H9 (cell line): ENCODE measurements around the gene GFI1B. TPM values are rescaled to one million over a fixed set of nuclear protein-coding genes. Genes with fewer than 3 reads are reported as not detected.
"Not testable (repeated sequence)": the region's sequence is repeated elsewhere in the genome, so short reads cannot be mapped to it uniquely, and the experiment has no call there.

Source experiments
- DNase-seq: peaks from one replicate; pipeline ENCODE4 v3.0.0-alpha.2; 2017
- H2AFZ ChIP-seq: one replicate; pipeline ENCODE4 v1.6.1; 2013; ENCODE audit warnings: mild to moderate bottlenecking, low read length, control low read depth, moderate library complexity
- H2AK5ac ChIP-seq: 2 replicates; pipeline ENCODE4 v1.6.1; 2013; ENCODE audit warnings: low read length, control low read depth, mixed read lengths; ENCODE audit not compliant: insufficient read length
- H2BK120ac ChIP-seq: one replicate; pipeline ENCODE4 v1.6.1; 2013; ENCODE audit warnings: low read depth, mild to moderate bottlenecking, low read length, control low read depth, inconsistent platforms; ENCODE audit not compliant: poor library complexity, severe bottlenecking
- H2BK12ac ChIP-seq: 2 replicates; pipeline ENCODE4 v1.6.1; 2013; ENCODE audit warnings: low read length, control low read depth, mixed read lengths, low read depth; ENCODE audit not compliant: insufficient read length
- H2BK15ac ChIP-seq: 2 replicates; pipeline ENCODE4 v1.6.1; 2013; ENCODE audit warnings: low read depth, low read length, control low read depth
- H2BK20ac ChIP-seq: one replicate; pipeline ENCODE4 v1.6.1; 2013; ENCODE audit warnings: low read depth, mild to moderate bottlenecking, low read length, control low read depth, inconsistent platforms; ENCODE audit not compliant: poor library complexity, severe bottlenecking
- H2BK5ac ChIP-seq: 2 replicates; pipeline ENCODE4 v1.6.1; 2013; ENCODE audit warnings: low read length, control low read depth, mixed read lengths; ENCODE audit not compliant: insufficient read length
- H3K14ac ChIP-seq: 2 replicates; pipeline ENCODE4 v1.6.1; 2013; ENCODE audit warnings: low read length, control low read depth; ENCODE audit not compliant: insufficient read depth
- H3K18ac ChIP-seq: 2 replicates; pipeline ENCODE4 v1.6.1; 2013; ENCODE audit warnings: low read depth, mild to moderate bottlenecking, mixed read lengths, low read length, control low read depth; ENCODE audit not compliant: insufficient read length
- H3K23ac ChIP-seq: 2 replicates; pipeline ENCODE4 v1.6.1; 2013; ENCODE audit warnings: low read length, control low read depth, mixed read lengths, low read depth; ENCODE audit not compliant: insufficient read length
- H3K23me2 ChIP-seq: 2 replicates; pipeline ENCODE4 v1.6.1; 2013; ENCODE audit warnings: low read depth, mild to moderate bottlenecking, mixed read lengths, low read length, control low read depth; ENCODE audit not compliant: insufficient read length, poor library complexity, severe bottlenecking
- H3K27ac ChIP-seq: 2 replicates; pipeline ENCODE4 v1.5.1; 2013; ENCODE audit warnings: low read length, control low read depth, mixed read lengths, low read depth; ENCODE audit not compliant: insufficient read length
- H3K27me3 ChIP-seq: 2 replicates; pipeline ENCODE4 v1.6.1; 2013; ENCODE audit warnings: low read length, control low read depth, inconsistent platforms; ENCODE audit not compliant: insufficient read depth
- H3K4ac ChIP-seq: 2 replicates; pipeline ENCODE4 v1.6.1; 2013; ENCODE audit warnings: low read depth, mild to moderate bottlenecking, control low read depth, inconsistent platforms, low read length, moderate library complexity
- H3K4me1 ChIP-seq: 2 replicates; pipeline ENCODE4 v1.6.1; 2013; ENCODE audit warnings: low read length, control low read depth, inconsistent platforms; ENCODE audit not compliant: insufficient read depth
- H3K4me2 ChIP-seq: 2 replicates; pipeline ENCODE4 v1.6.1; 2013; ENCODE audit warnings: low read length, control low read depth, mixed read lengths; ENCODE audit not compliant: insufficient read length, insufficient read depth
- H3K56ac ChIP-seq: 2 replicates; pipeline ENCODE4 v1.6.1; 2013; ENCODE audit warnings: low read depth, mild to moderate bottlenecking, mixed read lengths, low read length, control low read depth; ENCODE audit not compliant: insufficient read length
- H3K79me1 ChIP-seq: 2 replicates; pipeline ENCODE4 v1.6.1; 2013; ENCODE audit warnings: low read depth, mild to moderate bottlenecking, moderate library complexity, low read length, control low read depth, inconsistent platforms; ENCODE audit not compliant: insufficient read depth, poor library complexity, severe bottlenecking
- H3K79me2 ChIP-seq: 2 replicates; pipeline ENCODE4 v1.6.1; 2013; ENCODE audit warnings: low read length, control low read depth, inconsistent platforms; ENCODE audit not compliant: insufficient read depth
- H3K9ac ChIP-seq: 2 replicates; pipeline ENCODE4 v1.6.1; 2013; ENCODE audit warnings: low read length, control low read depth, mixed read lengths; ENCODE audit not compliant: insufficient read length; ENCODE audit errors: extremely low read depth
- H3K9me3 ChIP-seq: one replicate; pipeline ENCODE4 v1.6.1; 2013; ENCODE audit warnings: low read depth, low read length, inconsistent platforms; ENCODE audit not compliant: control insufficient read depth
- H3T11ph ChIP-seq: one replicate; pipeline ENCODE4 v1.6.1; 2013; ENCODE audit warnings: mild to moderate bottlenecking, low read length, control low read depth, inconsistent platforms
- H4K20me1 ChIP-seq: one replicate; pipeline ENCODE4 v1.6.1; 2013; ENCODE audit not compliant: control insufficient read depth, insufficient read length, insufficient read depth
- H4K5ac ChIP-seq: 2 replicates; pipeline ENCODE4 v1.6.1; 2013; ENCODE audit warnings: low read depth, mild to moderate bottlenecking, mixed read lengths, low read length, control low read depth; ENCODE audit not compliant: insufficient read length
- H4K8ac ChIP-seq: replicated peaks from 2 replicates; pipeline ENCODE4 v1.6.1; 2013; ENCODE audit warnings: low read length, control low read depth, mixed read lengths, low read depth; ENCODE audit not compliant: insufficient read length
- H4K91ac ChIP-seq: 2 replicates; pipeline ENCODE4 v1.6.1; 2013; ENCODE audit warnings: low read depth, mild to moderate bottlenecking, moderate library complexity, mixed read lengths, low read length, control low read depth; ENCODE audit not compliant: insufficient read length
- H3K27ac Mint-ChIP-seq, 3 experiments: 2 replicates in 2 of 3; 3 replicates in 1 of 3; pipeline ENCODE4 v1.8.0; 2020 to 2021; ENCODE audit warnings: mixed read lengths in 3 of 3, mild to moderate bottlenecking in 1 of 3, moderate library complexity in 1 of 3
- H3K27me3 Mint-ChIP-seq: 2 replicates; pipeline ENCODE4 v1.8.0; 2021; ENCODE audit warnings: low read depth, mild to moderate bottlenecking, moderate library complexity, mixed read lengths
- H3K36me3 Mint-ChIP-seq, 3 experiments: 2 replicates in 2 of 3; 3 replicates in 1 of 3; pipeline ENCODE4 v1.8.0; 2020 to 2021; ENCODE audit warnings: low read depth in 3 of 3, mixed read lengths in 3 of 3; ENCODE audit not compliant: insufficient read depth in 1 of 3
- H3K4me1 Mint-ChIP-seq, 2 experiments: 2 replicates each; pipeline ENCODE4 v1.8.0; 2020; ENCODE audit warnings: mixed read lengths in 2 of 2
- H3K4me3 Mint-ChIP-seq, 2 experiments: 2 replicates in 1 of 2; 3 replicates in 1 of 2; pipeline ENCODE4 v1.8.0; 2020 to 2021; ENCODE audit warnings: mild to moderate bottlenecking in 2 of 2, mixed read lengths in 2 of 2, moderate library complexity in 1 of 2
- H3K9me3 Mint-ChIP-seq, 2 experiments: 2 replicates in 1 of 2; 3 replicates in 1 of 2; pipeline ENCODE4 v1.8.0; 2020; ENCODE audit warnings: mild to moderate bottlenecking in 2 of 2, mixed read lengths in 2 of 2, moderate library complexity in 1 of 2
- CTCF ChIP-seq: fragments of 200-600 bp; sonication (generic); conservative IDR thresholded peaks from 3 replicates; pipeline ENCODE4 v1.8.0; 2021; ENCODE audit warnings: antibody characterized with exemption, mild to moderate bottlenecking
- WGBS: extraction: QIAGEN DNeasy Blood & Tissue Kit; methylation state at CpG from one replicate; pipeline ENCODE4 v1.1.7; 2013; ENCODE audit warnings: missing lambda C conversion rate, low lambda C conversion rate, mixed read lengths; ENCODE audit not compliant: insufficient read length; ENCODE audit errors: extremely low coverage; 5-methylcytosine and 5-hydroxymethylcytosine counted together
- total RNA-seq: library from RNA; stranded (reverse); gene quantifications from 2 replicates; pipeline ENCODE4 v1.2.1, GENCODE V29; 2021

GFI1B gene
- total RNA-seq, 1 experiment from 2014 or later: not detected

DNA sequence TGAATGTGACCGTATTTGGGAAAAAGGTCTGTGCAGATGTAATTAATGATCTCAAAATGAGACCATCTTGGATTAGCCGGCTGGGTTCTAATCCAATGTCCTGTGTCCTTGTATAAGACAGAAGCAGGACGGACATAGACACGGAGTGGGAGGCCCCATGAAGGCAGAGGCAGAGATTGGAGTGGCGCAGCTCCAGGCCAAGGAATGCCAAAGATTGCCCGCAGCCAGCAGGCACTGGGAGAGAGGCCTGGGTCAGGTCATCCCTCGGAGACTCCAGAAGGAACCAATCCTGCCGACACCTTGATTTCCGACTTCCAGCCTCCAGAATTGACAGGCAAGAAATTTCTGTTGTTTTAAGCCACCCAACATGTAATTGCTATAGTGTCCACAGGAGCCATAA, 13.0 kb upstream of the GFI1B start:
- H4K91ac ChIP-seq: no peak overlapping the region
- H3K4me1 Mint-ChIP-seq: peaks cover 0 to 7% of the 10 kb centered on the region in 2 experiments
- no peaks in the 10 kb centered on the region for H3K9me3 Mint-ChIP-seq
- H2BK120ac ChIP-seq: no peak overlapping the region
- no peaks in the 10 kb centered on the region for H3K79me2 ChIP-seq
- no peak overlapping the region for H3K4me3 Mint-ChIP-seq
- TF ChIP-seq CTCF: no peak
- no peak overlapping the region for H3K27ac Mint-ChIP-seq
- no peak overlapping the region for H2BK15ac ChIP-seq
- H3K27ac ChIP-seq: no peak overlapping the region
- H3K4me1 ChIP-seq: no peaks in the 10 kb centered on the region
- H3K4me2 ChIP-seq: no peak overlapping the region
- DNase-seq: no peak
- H3T11ph ChIP-seq: no peak overlapping the region
- H4K5ac ChIP-seq: no peak overlapping the region
- H3K14ac ChIP-seq: no peak overlapping the region
- no peak overlapping the region for H2BK12ac ChIP-seq
- H3K4ac ChIP-seq: no peak overlapping the region
- no peaks in the 10 kb centered on the region for H3K23me2 ChIP-seq
- H3K18ac ChIP-seq: no peak overlapping the region
- H2BK5ac ChIP-seq: no peak overlapping the region
- H2AK5ac ChIP-seq: no peak overlapping the region
- H2AFZ ChIP-seq: no peak overlapping the region
- no peak overlapping the region for H2BK20ac ChIP-seq
- H3K23ac ChIP-seq: no peak overlapping the region
- no peaks in the 10 kb centered on the region for H3K9me3 ChIP-seq
- H3K79me1 ChIP-seq: no peaks in the 10 kb centered on the region
- H3K27me3 Mint-ChIP-seq: peaks cover 9% of the 10 kb centered on the region
- H3K9ac ChIP-seq: no peak overlapping the region
- no CpG with 5 or more reads among the region's 9 CpGs for WGBS
- no peak overlapping the region for H4K8ac ChIP-seq
- H3K56ac ChIP-seq: no peak overlapping the region
- H3K36me3 Mint-ChIP-seq: no peaks in the 10 kb centered on the region
- no peaks in the 10 kb centered on the region for H3K27me3 ChIP-seq
- H4K20me1 ChIP-seq: peaks cover 2% of the 10 kb centered on the region

DNA sequence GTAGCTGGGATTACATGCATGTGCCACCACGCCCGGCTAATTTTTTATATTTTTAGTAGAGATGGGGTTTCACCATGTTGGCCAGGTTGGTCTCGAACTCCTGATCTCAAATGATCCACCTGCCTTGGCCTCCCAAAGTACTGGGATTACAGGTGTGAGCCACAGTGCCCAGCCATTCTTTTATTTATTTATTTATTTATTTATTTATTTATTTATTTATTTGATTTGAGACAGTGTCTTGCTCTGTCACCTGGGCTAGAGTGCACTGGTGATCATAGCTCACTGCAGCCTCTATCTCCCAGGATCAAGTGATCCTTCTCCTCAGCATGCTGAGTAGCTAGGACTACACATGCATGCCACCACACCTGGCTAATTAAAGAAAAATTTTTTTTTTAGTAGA, 10.6 kb upstream of the GFI1B start:
- H3K4ac ChIP-seq, H2BK15ac ChIP-seq, H3K79me2 ChIP-seq, H3K56ac ChIP-seq, H3K36me3 Mint-ChIP-seq, H2BK20ac ChIP-seq, H4K20me1 ChIP-seq, H3K27me3 ChIP-seq, H3K9me3 Mint-ChIP-seq, H3K14ac ChIP-seq, H3K4me3 Mint-ChIP-seq, H3K4me1 Mint-ChIP-seq, H3K23ac ChIP-seq, H2AFZ ChIP-seq, H3K27ac Mint-ChIP-seq, H3K27ac ChIP-seq, H3T11ph ChIP-seq, H3K79me1 ChIP-seq, H2BK5ac ChIP-seq, H2BK120ac ChIP-seq, H2AK5ac ChIP-seq, H3K23me2 ChIP-seq, DNase-seq, H3K9me3 ChIP-seq, H3K18ac ChIP-seq, H3K9ac ChIP-seq, H3K4me2 ChIP-seq, H4K8ac ChIP-seq, H4K91ac ChIP-seq, H3K27me3 Mint-ChIP-seq, H4K5ac ChIP-seq, H2BK12ac ChIP-seq, H3K4me1 ChIP-seq: not testable (repeated sequence)
- WGBS: no CpG with 5 or more reads among the region's 3 CpGs
